Sigmoid colon (tissue), 7 donors: ENCODE data around the gene NFIA. TPM values are rescaled to one million over a fixed set of nuclear protein-coding genes. Genes with fewer than 3 reads are reported as not detected.

ENCODE experiments used
- DNase-seq: peaks from one replicate; pipeline ENCODE4 v3.0.0-alpha.2; 2019
- H3K27ac ChIP-seq, 4 donors: fragments of 200-600 bp; sonication (generic); one replicate each; pipeline ENCODE4 v1.5.1; 2016 to 2019; ENCODE audit warnings: mild to moderate bottlenecking in 1 of 4
- H3K27me3 ChIP-seq, 3 donors: fragments of 200-600 bp; sonication (generic); one replicate each; pipeline ENCODE4 v1.5.1; 2019; ENCODE audit warnings: mild to moderate bottlenecking in 1 of 3
- H3K36me3 ChIP-seq, 4 donors: fragments of 200-600 bp; sonication (generic); one replicate each; pipeline ENCODE4 v1.5.1; 2016 to 2019
- H3K4me1 ChIP-seq, 4 donors: fragments of 200-600 bp; sonication (generic); one replicate each; pipeline ENCODE4 v1.5.1; 2017 to 2019
- H3K4me3 ChIP-seq, 4 donors: fragments of 200-600 bp; sonication (generic); one replicate each; pipeline ENCODE4 v1.5.1; 2017 to 2019; ENCODE audit warnings: mild to moderate bottlenecking in 2 of 4, moderate library complexity in 1 of 4
- H3K9me3 ChIP-seq, 4 donors: fragments of 200-600 bp in 3 of 4; sonication (generic) in 3 of 4; one replicate each; pipeline versions ENCODE4 v1.5.1 to v1.6.1; 2013 to 2019
- CTCF ChIP-seq, 4 experiments: fragments of 450-650 bp in 3 of 4; fragments of 200-600 bp in 1 of 4; IDR thresholded peaks; one replicate each; pipeline ENCODE4 v1.5.1; 2016 to 2019; ENCODE audit warnings: antibody characterized with exemption in 4 of 4, mild to moderate bottlenecking in 3 of 4, moderate library complexity in 2 of 4
- EP300 ChIP-seq, 4 donors: sonication (generic); formaldehyde crosslinking; IDR thresholded peaks; one replicate each; pipeline ENCODE4 v1.6.1; 2017; ENCODE audit warnings: antibody characterized with exemption in 4 of 4
- POLR2A ChIP-seq, 2 donors: fragments of 450-650 bp; IDR thresholded peaks; one replicate each; pipeline ENCODE4 v1.6.1; 2016; ENCODE audit warnings: antibody characterized with exemption in 2 of 2, mild to moderate bottlenecking in 2 of 2, moderate library complexity in 2 of 2
- POLR2AphosphoS5 ChIP-seq, 4 donors: sonication (generic); formaldehyde crosslinking; IDR thresholded peaks; one replicate each; pipeline ENCODE4 v1.6.1; 2017; ENCODE audit warnings: antibody characterized with exemption in 4 of 4
- WGBS, 2 donors: extraction: QIAGEN DNeasy Blood & Tissue Kit; methylation state at CpG; one replicate each; pipeline ENCODE4 v1.1.7; 2013; 5-methylcytosine and 5-hydroxymethylcytosine counted together
- intact Hi-C: fragments of 100-400 bp; cut with DNase I; formaldehyde crosslinking; loops from one replicate; pipeline ENCODE4 v1.15.1; 2023
- polyA plus RNA-seq, 3 donors: library from polyadenylated mRNA; stranded (reverse); fragments of 200-250 nt; gene quantifications; one replicate each; pipeline ENCODE4 v1.2.3, GENCODE V29; 2013
- total RNA-seq, 4 donors: library from RNA; depleted of rRNA; stranded (reverse); fragments of >200 nt; gene quantifications; one replicate each; pipeline ENCODE4 v1.1.0, GENCODE V29; 2016
- donor health status: healthy with polysubstance abuse.
- donor health status: Bipolar disorder and iron deficiency.
- donor health status: healthy.

Gene NFIA
- total and polyA plus RNA-seq, 7 donors: 2.3 to 154 (median 79.7) TPM

- intact Hi-C loops: no loop called here
- H3K4me3 ChIP-seq: no peak overlapping the region
- no peaks in the 10 kb centered on the region for H3K27me3 ChIP-seq
- TF ChIP-seq POLR2A (IDR thresholded peaks at IDR 0.05) (no peak), EP300 (IDR thresholded peaks at IDR 0.05) (no peak)
- no peak for DNase-seq
- no peaks in the 10 kb centered on the region for H3K9me3 ChIP-seq
- no peaks in the 10 kb centered on the region for H3K36me3 ChIP-seq
- peaks cover 0 to 58% (median 42%) of the 10 kb centered on the region in 4 donors for H3K4me1 ChIP-seq
- peak overlapping the region in 1 of 4 donors; percentile 28 for H3K27ac ChIP-seq
- 86 to 88% methylated on average over 15 of the region's 15 CpGs for WGBS, 2 donors
Measured at GRCh38 chr1:61138921-61139774, 56.8 kb downstream of the NFIA start.

GRCh38 chr1:61139775-61140549 lies 57.6 kb downstream of the NFIA start:
- TF ChIP-seq CTCF (IDR thresholded peaks at IDR 0.05) (no peak), EP300 (IDR thresholded peaks at IDR 0.05) (no peak), POLR2AphosphoS5 (IDR thresholded peaks at IDR 0.05) (no peak), POLR2A (IDR thresholded peaks at IDR 0.05) (no peak)
- Histone ChIP-seq H3K4me3 (no peak overlapping the region), H3K36me3 (no peaks in the 10 kb centered on the region), H3K27me3 (no peaks in the 10 kb centered on the region), H3K9me3 (no peaks in the 10 kb centered on the region), H3K4me1 (peaks cover 0 to 62% (median 43%) of the 10 kb centered on the region in 4 donors), H3K27ac (no peak overlapping the region)
- WGBS, 2 donors: 85 to 87% methylated on average over 7 of the region's 7 CpGs
- no peak for DNase-seq
- intact Hi-C loops: no loop called here

GRCh38 chr1:61140778-61141177 lies 58.4 kb downstream of the NFIA start:
- H3K36me3 ChIP-seq: no peaks in the 10 kb centered on the region
- H3K4me1 ChIP-seq: peaks cover 0 to 62% (median 45%) of the 10 kb centered on the region in 4 donors
- no peak for TF ChIP-seq POLR2AphosphoS5 (IDR thresholded peaks at IDR 0.05)
- TF ChIP-seq EP300 (IDR thresholded peaks at IDR 0.05): no peak
- TF ChIP-seq POLR2A (IDR thresholded peaks at IDR 0.05): no peak
- no peak for TF ChIP-seq CTCF (IDR thresholded peaks at IDR 0.05)
- H3K4me3 ChIP-seq: no peak overlapping the region
- WGBS, 2 donors: 68 to 91% methylated on average over 3 of the region's 3 CpGs
- DNase-seq: no peak
- intact Hi-C loops: no loop called here
- H3K27me3 ChIP-seq: no peaks in the 10 kb centered on the region
- no peaks in the 10 kb centered on the region for H3K9me3 ChIP-seq
- peak overlapping the region in 2 of 4 donors; percentile 11 to 35 for H3K27ac ChIP-seq

- intact Hi-C loops: no loop called here
- TF ChIP-seq POLR2AphosphoS5 (IDR thresholded peaks at IDR 0.05): peak in 1 of 4 donors; percentile 4
- no peak for TF ChIP-seq EP300 (IDR thresholded peaks at IDR 0.05)
- TF ChIP-seq POLR2A (IDR thresholded peaks at IDR 0.05): no peak
- no peak for TF ChIP-seq CTCF (IDR thresholded peaks at IDR 0.05)
- no peak for DNase-seq
- Histone ChIP-seq H3K36me3 (no peaks in the 10 kb centered on the region), H3K9me3 (no peaks in the 10 kb centered on the region), H3K4me3 (no peak overlapping the region), H3K27me3 (no peaks in the 10 kb centered on the region), H3K4me1 (peaks cover 0 to 62% (median 44%) of the 10 kb centered on the region in 4 donors), H3K27ac (peak overlapping the region in 2 of 4 donors; percentile 11 to 35)
- WGBS, 2 donors: 39 to 62% methylated on average over 9 of the region's 9 CpGs
Measured at GRCh38 chr1:61141288-61142042, 59.1 kb downstream of the NFIA start.
